Measurements from ENCODE around the gene TES. TPM values are rescaled to one million over a fixed set of nuclear protein-coding genes. Genes with fewer than 3 reads are reported as not detected.

The TES gene
- total RNA-seq, 1 donor from 2014 or later, result 94.0 TPM

DNA sequence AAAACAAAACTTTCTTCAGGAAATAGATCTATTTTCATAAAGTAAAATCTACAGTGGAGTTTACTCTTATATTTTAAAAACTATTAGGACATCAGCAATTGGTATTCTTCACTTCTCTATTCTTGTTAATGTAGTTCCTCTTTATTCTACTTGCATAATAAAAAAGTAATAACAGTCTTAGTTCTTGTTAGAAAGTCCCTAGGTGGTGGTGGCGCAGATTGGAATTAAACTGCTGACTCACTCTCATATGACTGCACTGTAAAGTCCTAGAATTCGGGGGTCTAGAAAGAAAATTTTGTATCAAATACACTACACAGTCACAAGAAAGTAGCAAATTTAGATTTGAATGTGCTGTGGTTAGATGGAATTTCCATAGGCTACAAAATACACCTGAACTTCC lies 44.6 kb upstream of the TES start:
- Histone ChIP-seq H3K27me3 (no peaks in the 10 kb centered on the region), H3K27ac (no peak overlapping the region), H3K4me3 (no peak overlapping the region), H3K9me3 (no peaks in the 10 kb centered on the region), H3K4me1 (no peaks in the 10 kb centered on the region), H3K36me3 (no peaks in the 10 kb centered on the region)
- TF ChIP-seq, protein P1, sequence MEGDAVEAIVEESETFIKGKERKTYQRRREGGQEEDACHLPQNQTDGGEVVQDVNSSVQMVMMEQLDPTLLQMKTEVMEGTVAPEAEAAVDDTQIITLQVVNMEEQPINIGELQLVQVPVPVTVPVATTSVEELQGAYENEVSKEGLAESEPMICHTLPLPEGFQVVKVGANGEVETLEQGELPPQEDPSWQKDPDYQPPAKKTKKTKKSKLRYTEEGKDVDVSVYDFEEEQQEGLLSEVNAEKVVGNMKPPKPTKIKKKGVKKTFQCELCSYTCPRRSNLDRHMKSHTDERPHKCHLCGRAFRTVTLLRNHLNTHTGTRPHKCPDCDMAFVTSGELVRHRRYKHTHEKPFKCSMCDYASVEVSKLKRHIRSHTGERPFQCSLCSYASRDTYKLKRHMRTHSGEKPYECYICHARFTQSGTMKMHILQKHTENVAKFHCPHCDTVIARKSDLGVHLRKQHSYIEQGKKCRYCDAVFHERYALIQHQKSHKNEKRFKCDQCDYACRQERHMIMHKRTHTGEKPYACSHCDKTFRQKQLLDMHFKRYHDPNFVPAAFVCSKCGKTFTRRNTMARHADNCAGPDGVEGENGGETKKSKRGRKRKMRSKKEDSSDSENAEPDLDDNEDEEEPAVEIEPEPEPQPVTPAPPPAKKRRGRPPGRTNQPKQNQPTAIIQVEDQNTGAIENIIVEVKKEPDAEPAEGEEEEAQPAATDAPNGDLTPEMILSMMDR (IDR thresholded peaks at IDR 0.05), result no peak
- ATAC-seq (peak; percentile 57), DNase-seq (no peak)
- intact Hi-C loops (cut with DNase I), result no loop called here

DNA sequence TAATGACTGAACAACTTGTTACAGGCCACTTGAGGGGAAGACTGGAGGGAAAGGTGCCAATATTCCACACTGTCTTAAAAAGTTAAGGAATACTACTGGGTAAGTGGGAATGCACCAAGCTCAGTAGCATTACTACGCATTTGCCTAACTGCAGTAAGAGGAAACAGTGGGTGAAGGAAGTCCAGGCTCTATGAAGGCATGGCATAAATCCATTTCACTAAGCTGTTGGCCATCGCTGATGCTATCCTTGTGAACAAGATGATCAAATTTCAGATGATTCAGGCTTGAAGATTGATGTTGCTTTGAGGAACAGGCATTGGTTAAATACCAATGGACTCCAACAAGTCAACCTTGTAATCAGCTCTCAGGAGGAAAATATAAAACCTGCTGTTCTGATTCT lies 44.2 kb upstream of the TES start:
- H3K4me3 ChIP-seq, result no peak overlapping the region
- no peaks in the 10 kb centered on the region for H3K4me1 ChIP-seq
- H3K27me3 ChIP-seq, result no peaks in the 10 kb centered on the region
- TF ChIP-seq, protein P1 (IDR thresholded peaks at IDR 0.05), result no peak
- intact Hi-C loops (cut with DNase I), result no loop called here
- ATAC-seq (peak; percentile 12), DNase-seq (no peak)
- H3K36me3 ChIP-seq, result no peaks in the 10 kb centered on the region
- H3K27ac ChIP-seq, result no peak overlapping the region
- no peaks in the 10 kb centered on the region for H3K9me3 ChIP-seq

DNA sequence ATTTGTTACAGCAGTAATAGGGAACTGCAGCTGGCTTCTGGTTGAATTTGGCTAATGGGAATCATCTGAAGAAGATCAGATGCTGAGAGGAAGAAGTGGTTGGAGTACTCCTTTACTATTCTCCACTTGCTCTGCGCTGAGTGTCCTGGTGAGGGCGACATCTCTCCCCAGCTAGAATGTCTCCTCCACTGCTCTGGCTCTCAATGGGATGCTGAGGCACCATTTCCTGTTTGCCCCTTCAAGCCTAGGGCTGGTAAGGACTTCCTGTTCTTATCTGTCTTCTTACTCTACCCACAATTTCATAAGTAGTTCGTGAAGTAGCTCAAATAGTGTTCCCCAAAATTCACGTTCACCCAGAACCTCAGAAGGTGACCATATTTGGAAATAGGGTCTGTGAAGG lies 43.2 kb upstream of the TES start:
- TF ChIP-seq, protein P1 (IDR thresholded peaks at IDR 0.05), result no peak
- Histone ChIP-seq H3K27me3 (no peaks in the 10 kb centered on the region), H3K4me3 (no peak overlapping the region), H3K36me3 (no peaks in the 10 kb centered on the region), H3K9me3 (no peaks in the 10 kb centered on the region), H3K4me1 (no peaks in the 10 kb centered on the region), H3K27ac (no peak overlapping the region)
- peak; percentile 62 for ATAC-seq
- DNase-seq, result no peak
- intact Hi-C loops (cut with DNase I), result no loop called here

DNA sequence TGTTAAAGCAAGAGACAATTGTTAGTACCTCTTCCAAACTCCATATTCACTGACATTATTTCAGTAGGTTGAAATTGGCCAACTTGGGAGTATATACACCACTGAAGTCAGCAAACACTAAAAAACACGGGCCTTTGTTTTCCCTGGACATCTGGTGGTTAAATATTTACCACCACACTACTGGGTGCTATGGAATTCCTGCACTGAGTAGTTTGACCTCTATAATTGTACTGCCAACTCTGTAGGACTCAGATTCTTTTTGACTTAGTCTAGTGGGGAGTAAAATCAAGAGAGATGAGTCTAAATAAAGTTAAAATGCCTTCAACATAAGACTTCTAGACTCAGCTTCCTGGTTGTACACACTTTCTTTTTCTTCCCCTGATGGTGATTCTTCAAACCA lies 41.3 kb upstream of the TES start:
- intact Hi-C loops (cut with DNase I), result no loop called here
- DNase-seq, result no peak
- H3K9me3 ChIP-seq, result no peaks in the 10 kb centered on the region
- H3K36me3 ChIP-seq, result no peaks in the 10 kb centered on the region
- TF ChIP-seq, protein P1 (IDR thresholded peaks at IDR 0.05), result no peak
- ATAC-seq, result peak; percentile 31
- H3K4me3 ChIP-seq, result no peak overlapping the region
- H3K27me3 ChIP-seq, result no peaks in the 10 kb centered on the region
- no peaks in the 10 kb centered on the region for H3K4me1 ChIP-seq
- H3K27ac ChIP-seq, result no peak overlapping the region

DNA sequence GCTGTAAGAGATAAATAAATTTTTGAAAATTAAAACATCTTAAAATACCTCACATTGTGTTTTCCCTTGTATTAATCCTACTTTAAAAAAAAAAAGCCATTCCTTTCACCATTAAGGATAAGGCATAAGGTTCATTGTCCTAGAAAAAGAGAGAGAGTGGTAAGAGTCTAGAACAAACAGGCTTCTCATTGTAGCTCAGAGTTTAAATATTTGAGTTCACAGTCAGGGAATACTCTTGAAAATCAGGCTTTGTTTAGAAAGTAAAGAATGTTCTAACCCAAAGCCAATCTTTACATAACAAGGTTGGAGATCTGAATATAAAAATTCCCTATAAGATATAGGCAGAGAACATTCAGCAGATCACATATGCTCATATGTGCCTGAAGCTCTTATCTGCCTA lies 40.2 kb upstream of the TES start:
- Histone ChIP-seq H3K9me3 (no peaks in the 10 kb centered on the region), H3K27ac (no peak overlapping the region), H3K4me1 (no peaks in the 10 kb centered on the region), H3K36me3 (no peaks in the 10 kb centered on the region), H3K27me3 (no peaks in the 10 kb centered on the region), H3K4me3 (no peak overlapping the region)
- intact Hi-C loops (cut with DNase I), result no loop called here
- DNase-seq (no peak), ATAC-seq (peak; percentile 55)
- TF ChIP-seq, protein P1 (IDR thresholded peaks at IDR 0.05), result no peak

DNA sequence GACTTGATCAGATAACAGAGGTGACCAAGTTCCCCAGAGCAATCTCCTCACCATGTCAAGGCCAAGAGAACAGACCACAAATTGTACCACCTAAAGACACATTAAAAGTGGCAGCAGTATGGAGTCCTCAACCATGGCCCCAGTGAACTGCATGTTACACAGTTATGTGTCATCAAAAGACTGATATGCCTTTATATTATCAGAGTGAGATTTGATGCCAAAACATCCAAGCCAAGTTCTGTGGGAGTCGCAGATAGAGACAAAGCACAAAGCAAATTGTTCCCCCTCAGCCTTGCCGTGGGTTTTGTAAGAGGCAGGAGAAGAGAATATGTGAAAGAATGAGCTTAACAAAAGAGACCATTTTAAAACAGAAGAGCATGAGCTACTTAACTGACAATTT lies 39.2 kb upstream of the TES start:
- DNase-seq (no peak), ATAC-seq (no peak)
- no peaks in the 10 kb centered on the region for H3K27me3 ChIP-seq
- intact Hi-C loops (cut with DNase I), result no loop called here
- no peak overlapping the region for H3K27ac ChIP-seq
- H3K9me3 ChIP-seq, result no peaks in the 10 kb centered on the region
- TF ChIP-seq, protein P1 (IDR thresholded peaks at IDR 0.05), result no peak
- no peaks in the 10 kb centered on the region for H3K4me1 ChIP-seq
- H3K36me3 ChIP-seq, result no peaks in the 10 kb centered on the region
- no peak overlapping the region for H3K4me3 ChIP-seq
